Thymus (tissue), 11 donors: Measurements from ENCODE around the gene DAB1. TPM values are rescaled to one million over a fixed set of nuclear protein-coding genes. Genes with fewer than 3 reads are reported as not detected.
"Not testable (repeated sequence)": the region's sequence is repeated elsewhere in the genome, so short reads cannot be mapped to it uniquely, and the experiment has no call there.

Source experiments
- DNase-seq, 9 donors: peaks; one replicate each; pipeline ENCODE4 v3.0.0-alpha.2; 2013; ENCODE audit warnings: low spot score in 9 of 9, low read depth in 6 of 9, missing footprints in 1 of 9
- H3K27ac ChIP-seq, 2 donors: one replicate each; pipeline ENCODE4 v1.5.1; 2013; ENCODE audit warnings: control low read depth in 1 of 2, low read depth in 1 of 2, low read length in 1 of 2, mild to moderate bottlenecking in 1 of 2, moderate library complexity in 1 of 2
- H3K27me3 ChIP-seq, 2 donors: one replicate each; pipeline ENCODE4 v1.5.1; 2013; ENCODE audit warnings: low read length in 1 of 2; ENCODE audit not compliant: control insufficient read depth in 2 of 2, insufficient read depth in 1 of 2
- H3K36me3 ChIP-seq, 2 donors: one replicate each; pipeline ENCODE4 v1.5.1; 2013; ENCODE audit warnings: low read length in 1 of 2, mild to moderate bottlenecking in 1 of 2, moderate library complexity in 1 of 2; ENCODE audit not compliant: control insufficient read depth in 2 of 2, insufficient read depth in 2 of 2
- H3K4me1 ChIP-seq, 2 donors: one replicate each; pipeline ENCODE4 v1.5.1; 2013; ENCODE audit warnings: low read length in 2 of 2; ENCODE audit not compliant: control insufficient read depth in 2 of 2, insufficient read depth in 2 of 2
- H3K4me3 ChIP-seq, 2 donors: one replicate each; pipeline ENCODE4 v1.5.1; 2013; ENCODE audit warnings: low read length in 2 of 2, control low read depth in 1 of 2, mild to moderate bottlenecking in 1 of 2
- H3K9me3 ChIP-seq, 2 donors: one replicate each; pipeline ENCODE4 v1.5.1; 2013; ENCODE audit warnings: low read length in 1 of 2, mild to moderate bottlenecking in 1 of 2; ENCODE audit not compliant: control insufficient read depth in 2 of 2, insufficient read depth in 1 of 2
- WGBS: extraction: QIAGEN DNeasy Blood & Tissue Kit; methylation state at CpG from one replicate; pipeline ENCODE4 v1.1.7; 2013; 5-methylcytosine and 5-hydroxymethylcytosine counted together
- polyA plus RNA-seq: library from polyadenylated mRNA; stranded (reverse); fragments of 200-250 nt; gene quantifications from one replicate; pipeline ENCODE4 v1.2.3, GENCODE V29; 2013
- total RNA-seq: library from RNA; stranded (reverse); fragments of 120-200 nt; gene quantifications from one replicate; pipeline ENCODE4 v1.2.4, GENCODE V29; 2013
- donor health status: healthy.

The DAB1 gene
- total and polyA plus RNA-seq, 2 donors, result 0.09 to 0.23 TPM

DNA sequence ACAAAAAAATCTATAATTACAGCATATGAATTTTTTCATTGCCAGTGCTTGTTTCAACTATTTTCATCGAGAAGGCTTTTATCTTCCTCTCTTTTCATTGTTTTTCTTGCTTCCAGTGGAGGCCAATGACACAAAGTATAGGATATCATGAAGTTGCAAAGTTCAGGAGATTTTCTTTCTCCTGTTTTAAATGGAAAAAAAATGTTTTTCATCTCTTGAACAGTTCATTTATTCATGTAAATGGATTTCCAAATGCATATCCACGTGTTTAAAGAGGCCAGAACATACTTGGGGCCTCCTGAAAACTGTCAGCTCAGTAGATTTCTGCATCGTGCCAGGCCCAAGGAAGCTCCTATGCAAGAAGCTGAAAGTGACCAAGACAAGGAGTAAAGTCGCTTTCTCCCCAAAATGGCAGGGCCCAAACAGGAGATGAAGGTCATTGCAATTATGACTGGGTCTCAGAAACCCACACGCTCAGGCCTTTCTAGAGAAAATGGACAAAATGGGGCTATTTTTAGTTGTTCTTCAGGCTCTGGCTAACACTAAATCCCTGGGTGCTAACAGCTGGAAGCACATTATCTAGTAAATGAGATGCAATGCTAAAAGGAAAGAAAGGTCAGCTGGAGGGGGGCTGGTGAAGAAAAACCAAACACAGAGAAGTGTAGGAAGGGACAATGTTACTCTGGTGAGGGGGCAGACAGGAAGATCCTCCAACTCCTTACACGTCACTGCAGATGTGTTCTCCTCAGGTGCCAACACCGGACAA is 321.1 kb downstream of the DAB1 start:
- DNase-seq, result no peak
- no peaks in the 10 kb centered on the region for H3K36me3 ChIP-seq
- no peaks in the 10 kb centered on the region for H3K9me3 ChIP-seq
- no peak overlapping the region for H3K27ac ChIP-seq
- no peak overlapping the region for H3K4me3 ChIP-seq
- H3K4me1 ChIP-seq, result no peaks in the 10 kb centered on the region
- WGBS, result 75% methylated on average over 7 of the region's 7 CpGs
- H3K27me3 ChIP-seq, result no peaks in the 10 kb centered on the region

DNA sequence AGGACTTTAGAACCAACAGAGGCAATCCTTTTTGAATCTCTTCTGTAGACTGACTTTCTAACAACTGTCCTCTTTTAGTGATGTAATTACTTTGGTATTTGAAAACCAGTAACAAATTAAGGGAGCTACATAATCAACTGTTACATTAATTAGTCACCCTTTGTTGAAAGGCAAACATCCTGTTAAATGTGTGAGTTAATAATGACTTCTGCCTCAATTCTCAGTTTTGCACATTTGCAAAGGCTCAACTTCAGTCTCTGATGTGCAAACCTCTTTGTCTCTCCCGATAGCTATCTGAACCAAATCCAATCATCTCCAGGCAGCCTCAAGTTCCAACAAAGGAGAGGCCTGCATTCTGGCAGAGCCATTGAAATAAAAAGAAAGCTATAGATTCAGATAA is 322.7 kb downstream of the DAB1 start:
- no peak for DNase-seq

DNA sequence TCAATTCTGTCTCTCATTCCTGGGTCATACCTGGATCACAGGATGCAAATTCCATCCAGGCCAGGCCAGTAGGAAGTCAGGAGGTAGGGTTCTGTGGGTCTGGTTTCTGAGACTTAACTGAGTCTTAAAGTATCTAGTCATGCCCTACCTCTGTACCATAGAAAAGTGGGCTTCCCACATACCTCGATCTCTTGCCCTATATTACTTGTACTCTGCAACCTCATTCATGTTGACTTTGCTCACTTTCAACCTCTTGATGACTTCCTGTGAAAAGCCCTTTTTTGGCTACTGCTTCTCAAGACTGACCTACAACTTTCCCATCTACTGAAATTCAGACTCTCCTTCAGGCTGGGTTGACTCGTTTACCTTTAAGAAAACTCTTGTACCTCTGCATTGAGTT is 329.1 kb downstream of the DAB1 start:
- Histone ChIP-seq H3K9me3 (no peaks in the 10 kb centered on the region), H3K36me3 (no peaks in the 10 kb centered on the region), H3K4me3 (no peak overlapping the region), H3K4me1 (no peaks in the 10 kb centered on the region), H3K27ac (no peak overlapping the region), H3K27me3 (no peaks in the 10 kb centered on the region)
- DNase-seq, result no peak
- WGBS, result 96% methylated on average over 2 of the region's 2 CpGs

More for the DNA sequence above, 322.7 kb downstream of the DAB1 start:
- Histone ChIP-seq H3K27ac (no peak overlapping the region), H3K9me3 (no peaks in the 10 kb centered on the region), H3K36me3 (no peaks in the 10 kb centered on the region), H3K4me3 (no peak overlapping the region), H3K27me3 (no peaks in the 10 kb centered on the region), H3K4me1 (no peaks in the 10 kb centered on the region)
- 84% methylated on average over 1 of the region's 1 CpG for WGBS

DNA sequence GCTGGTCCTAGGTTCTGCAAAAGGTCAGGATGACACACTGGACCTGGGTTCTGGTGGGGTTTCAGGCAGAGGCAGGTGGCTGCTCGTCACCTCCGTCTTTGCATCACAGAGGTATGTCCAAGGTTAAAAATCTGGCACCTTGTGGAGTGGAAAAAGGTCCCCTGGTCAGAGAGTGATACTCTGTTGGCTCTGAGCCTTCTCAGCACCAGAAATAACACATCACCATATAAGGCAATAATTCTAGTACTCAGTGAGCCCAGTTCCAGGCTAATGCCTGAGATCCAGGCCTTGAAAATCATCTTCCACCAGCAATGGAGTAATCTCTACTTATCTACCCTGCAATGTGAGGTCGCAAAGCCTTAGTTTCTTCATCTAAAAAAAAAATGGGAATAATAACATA is 330.7 kb downstream of the DAB1 start:
- Histone ChIP-seq H3K36me3 (no peaks in the 10 kb centered on the region), H3K4me1 (no peaks in the 10 kb centered on the region), H3K9me3 (no peaks in the 10 kb centered on the region), H3K27ac (no peak overlapping the region), H3K27me3 (no peaks in the 10 kb centered on the region), H3K4me3 (no peak overlapping the region)
- DNase-seq, result no peak
- WGBS, result 97% methylated on average over 3 of the region's 3 CpGs

DNA sequence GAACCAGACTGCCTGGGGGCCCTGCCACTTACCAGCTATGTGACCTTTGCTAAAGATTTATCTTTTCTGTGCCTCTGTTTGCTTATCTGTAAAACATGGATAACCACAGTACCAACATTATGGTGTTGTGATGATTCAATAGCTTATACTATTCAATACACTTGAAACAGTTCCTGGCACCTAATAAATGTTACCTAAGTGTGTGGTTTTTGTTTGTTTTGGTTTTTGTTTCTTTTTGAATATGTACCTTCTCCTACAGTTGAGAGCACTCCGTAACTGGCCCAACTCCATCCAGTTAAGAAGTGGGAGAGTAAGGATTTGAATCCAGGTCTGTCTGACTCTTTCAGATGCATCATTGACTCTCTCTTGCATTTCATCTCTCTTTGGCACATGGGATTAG is 332.2 kb downstream of the DAB1 start:
- Histone ChIP-seq H3K27ac (no peak overlapping the region), H3K4me3 (no peak overlapping the region), H3K4me1 (no peaks in the 10 kb centered on the region), H3K9me3 (no peaks in the 10 kb centered on the region), H3K36me3 (no peaks in the 10 kb centered on the region), H3K27me3 (no peaks in the 10 kb centered on the region)
- WGBS, result 93% methylated on average over 1 of the region's 1 CpG
- DNase-seq, result no peak

DNA sequence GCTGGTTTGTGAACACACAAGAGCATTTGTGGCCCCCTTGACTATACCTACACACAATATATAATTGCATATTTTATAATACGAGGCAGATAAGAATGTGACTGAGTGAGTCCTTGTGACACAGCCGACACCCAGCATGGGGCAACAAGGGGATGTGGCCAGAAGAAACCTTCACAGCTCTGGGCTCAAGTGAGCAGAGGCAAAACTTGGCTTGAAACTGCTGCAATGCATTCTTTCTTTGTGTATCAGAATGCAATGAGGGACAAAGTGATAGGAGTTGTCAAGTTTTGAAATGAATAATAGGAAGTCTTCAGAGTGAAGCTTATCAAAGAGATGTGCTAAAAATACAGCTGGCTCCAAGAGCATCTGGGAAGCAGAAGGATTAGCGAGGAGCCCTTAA is 334.0 kb downstream of the DAB1 start:
- Histone ChIP-seq H3K4me3 (no peak overlapping the region), H3K4me1 (no peaks in the 10 kb centered on the region), H3K36me3 (no peaks in the 10 kb centered on the region), H3K9me3 (no peaks in the 10 kb centered on the region), H3K27ac (no peak overlapping the region), H3K27me3 (no peaks in the 10 kb centered on the region)
- 89% methylated on average over 3 of the region's 3 CpGs for WGBS
- DNase-seq, result no peak

DNA sequence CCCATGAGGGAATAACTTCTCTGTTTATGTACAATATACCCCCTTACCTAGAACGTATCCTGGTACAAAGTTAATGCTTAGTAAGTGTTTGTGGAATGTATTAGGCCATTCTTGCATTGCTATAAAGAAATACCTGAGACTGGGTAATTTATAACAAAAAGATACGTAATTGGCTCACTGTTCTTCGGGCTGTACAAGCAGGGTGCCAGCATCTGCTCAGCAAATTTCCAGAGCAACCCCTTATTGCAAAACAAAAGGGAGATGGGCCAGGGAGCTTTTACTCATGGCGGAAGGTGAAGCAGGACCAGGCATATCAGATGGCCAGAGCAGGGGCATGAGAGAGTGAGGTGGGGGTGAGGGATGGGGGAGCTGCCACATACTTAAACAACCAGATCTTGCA is 334.6 kb downstream of the DAB1 start:
- Histone ChIP-seq H3K4me3 (no peak overlapping the region), H3K36me3 (no peaks in the 10 kb centered on the region), H3K27ac (no peak overlapping the region), H3K9me3 (no peaks in the 10 kb centered on the region), H3K4me1 (no peaks in the 10 kb centered on the region), H3K27me3 (no peaks in the 10 kb centered on the region)
- no peak for DNase-seq
- 96% methylated on average over 4 of the region's 4 CpGs for whole genome bisulfite sequencing

DNA sequence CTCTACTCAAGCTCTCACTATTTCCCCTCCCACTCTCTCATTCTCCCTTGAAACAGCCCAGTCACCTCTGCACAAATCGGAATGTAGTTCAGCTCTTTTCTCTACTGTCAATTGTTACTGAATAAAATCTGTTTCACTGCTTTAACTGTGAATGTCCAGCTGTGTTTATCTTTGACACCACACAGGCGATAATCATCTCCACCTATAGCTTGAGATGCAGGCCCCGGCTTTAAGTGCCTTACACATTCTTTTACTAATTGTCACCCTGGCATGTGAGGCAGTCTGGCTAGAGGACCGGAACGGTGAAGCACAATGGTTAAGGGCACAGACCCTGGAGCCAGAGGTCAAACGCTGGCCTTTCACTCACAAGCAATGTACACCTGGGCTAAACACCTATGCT is 335.2 kb downstream of the DAB1 start:
- H3K4me1 ChIP-seq, result no peaks in the 10 kb centered on the region

DNA sequence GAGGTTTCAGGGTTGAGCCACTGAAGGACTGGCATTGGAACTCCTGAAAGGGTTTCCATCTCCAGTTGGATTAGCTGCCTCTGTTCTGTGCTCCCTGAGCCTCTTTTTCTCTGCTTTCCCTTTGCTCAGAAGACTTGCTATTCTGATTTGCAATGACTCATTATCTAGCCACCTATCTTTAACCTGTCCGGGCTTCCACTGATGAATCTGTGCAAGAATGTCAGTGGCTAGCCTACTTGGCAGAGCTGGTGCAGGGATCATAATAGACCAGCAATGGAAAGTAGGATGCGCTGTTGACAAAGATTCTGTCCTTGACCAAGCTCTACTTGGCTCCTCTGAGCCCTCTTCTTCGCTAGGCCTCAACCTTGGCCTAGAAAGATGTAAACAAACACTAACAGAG is 336.2 kb downstream of the DAB1 start:
- H3K36me3 ChIP-seq, DNase-seq, H3K27me3 ChIP-seq, H3K4me3 ChIP-seq, H3K4me1 ChIP-seq, H3K27ac ChIP-seq, H3K9me3 ChIP-seq: not testable (repeated sequence)
- 94% methylated on average over 2 of the region's 3 CpGs for WGBS

More for the DNA sequence above, 335.2 kb downstream of the DAB1 start:
- Histone ChIP-seq H3K27me3 (no peaks in the 10 kb centered on the region), H3K4me3 (no peak overlapping the region), H3K9me3 (no peaks in the 10 kb centered on the region), H3K27ac (no peak overlapping the region), H3K36me3 (no peaks in the 10 kb centered on the region)
- 91% methylated on average over 6 of the region's 6 CpGs for WGBS
- no peak for DNase-seq
